ENCODE measurements around the gene ATP6V0E2.
"Not testable (repeated sequence)": the region's sequence is repeated elsewhere in the genome, so short reads cannot be mapped to it uniquely, and the experiment has no call there.

ATP6V0E2 gene

GRCh38 chr7:149879271-149879743, 5.5 kb downstream of the ATP6V0E2 start:
- no peak for DNase-seq (ENCODE audit: low spot score)

GRCh38 chr7:149879766-149880637, 6.2 kb downstream of the ATP6V0E2 start:
- DNase-seq (ENCODE audit: low spot score), result no peak

- DNase-seq (ENCODE audit: low spot score), result no peak
Measured at GRCh38 chr7:149880638-149881311, 7.0 kb downstream of the ATP6V0E2 start.

- DNase-seq (ENCODE audit: low spot score), result no peak
Measured at GRCh38 chr7:149881328-149882247, 7.8 kb downstream of the ATP6V0E2 start.

GRCh38 chr7:149882248-149883047, 8.7 kb downstream of the ATP6V0E2 start:
- no peak for DNase-seq (ENCODE audit: low spot score)

GRCh38 chr7:149883048-149883438, 9.3 kb downstream of the ATP6V0E2 start:
- DNase-seq (ENCODE audit: low spot score), result no peak

- peak; percentile 57 for DNase-seq (ENCODE audit: low spot score)
Measured at GRCh38 chr7:149883452-149883861, 9.7 kb downstream of the ATP6V0E2 start.

GRCh38 chr7:149884016-149884415, 10.2 kb downstream of the ATP6V0E2 start:
- DNase-seq (ENCODE audit: low spot score), result no peak

GRCh38 chr7:149884541-149884940, 10.8 kb downstream of the ATP6V0E2 start:
- no peak for DNase-seq (ENCODE audit: low spot score)

- no peak for DNase-seq (ENCODE audit: low spot score)
Measured at GRCh38 chr7:149885191-149886017, 11.6 kb downstream of the ATP6V0E2 start.

- no peak for DNase-seq (ENCODE audit: low spot score)
Measured at GRCh38 chr7:149886018-149886415, 12.2 kb downstream of the ATP6V0E2 start.

GRCh38 chr7:149887311-149887710, 13.5 kb downstream of the ATP6V0E2 start:
- no peak for DNase-seq (ENCODE audit: low spot score)

GRCh38 chr7:149890715-149891114, 16.9 kb downstream of the ATP6V0E2 start:
- DNase-seq (ENCODE audit: low spot score), result not testable (repeated sequence)

GRCh38 chr7:149894957-149895356, 21.2 kb downstream of the ATP6V0E2 start:
- DNase-seq (ENCODE audit: low spot score), result not testable (repeated sequence)

GRCh38 chr7:149907776-149908376, 34.1 kb downstream of the ATP6V0E2 start:
- not testable (repeated sequence) for DNase-seq (ENCODE audit: low spot score)

- not testable (repeated sequence) for DNase-seq (ENCODE audit: low spot score)
Measured at GRCh38 chr7:149910219-149910618, 36.5 kb downstream of the ATP6V0E2 start.

- DNase-seq (ENCODE audit: low spot score), result not testable (repeated sequence)
Measured at GRCh38 chr7:149912126-149912525, 38.4 kb downstream of the ATP6V0E2 start.

GRCh38 chr7:149926414-149926813, 52.6 kb downstream of the ATP6V0E2 start:
- not testable (repeated sequence) for DNase-seq (ENCODE audit: low spot score)
